ENCODE measurements around the gene OTOG. TPM values are rescaled to one million over a fixed set of nuclear protein-coding genes. Genes with fewer than 3 reads are reported as not detected.

The OTOG gene
- total RNA-seq, 2 experiments from 2014 or later: not detected

GRCh38 chr11:17510507-17511206 lies 36.4 kb upstream of the OTOG start:
- H3K4me3 Mint-ChIP-seq: no peak overlapping the region
- no peak overlapping the region for H3K27ac Mint-ChIP-seq
- H3K4me1 ChIP-seq (ENCODE audit: insufficient read depth, low read length): no peaks in the 10 kb centered on the region
- no peaks in the 10 kb centered on the region for H3K36me3 ChIP-seq (ENCODE audit: insufficient read depth, low read length)
- peaks cover 20% of the 10 kb centered on the region for H3K27me3 Mint-ChIP-seq
- H3K4me3 ChIP-seq (ENCODE audit: low read length): no peak overlapping the region
- ChIA-PET POLR2A (no interaction called here), CTCF (no interaction called here)
- intact Hi-C loops (cut with DNase I, micrococcal nuclease): no loop called here
- no peaks in the 10 kb centered on the region for H3K4me1 Mint-ChIP-seq (ENCODE audit: low read depth)
- ATAC-seq (ENCODE audit: poor library complexity) (no peak), DNase-seq (no peak)
- H3K9me3 ChIP-seq (ENCODE audit: control insufficient read depth in 1 of 2, insufficient read depth in 1 of 2, low read length in 2 of 2): no peaks in the 10 kb centered on the region
- H3K36me3 Mint-ChIP-seq (ENCODE audit: low read depth): no peaks in the 10 kb centered on the region
- no peak overlapping the region for H3K27ac ChIP-seq (ENCODE audit: low read depth in 1 of 2, low read length in 2 of 2)
- TF ChIP-seq CTCF (IDR thresholded peaks at IDR 0.05): no peak
- no peaks in the 10 kb centered on the region for H3K27me3 ChIP-seq (ENCODE audit: control insufficient read depth in 1 of 2, insufficient read depth in 2 of 2, low read length in 2 of 2)
- H3K9me3 Mint-ChIP-seq: no peaks in the 10 kb centered on the region

GRCh38 chr11:17511571-17511970 lies 35.5 kb upstream of the OTOG start:
- no peak overlapping the region for H3K4me3 ChIP-seq (ENCODE audit: low read length)
- TF ChIP-seq CTCF (IDR thresholded peaks at IDR 0.05): no peak
- no peak overlapping the region for H3K4me3 Mint-ChIP-seq
- peaks cover 18% of the 10 kb centered on the region for H3K27me3 Mint-ChIP-seq
- no peaks in the 10 kb centered on the region for H3K4me1 ChIP-seq (ENCODE audit: insufficient read depth, low read length)
- H3K27ac Mint-ChIP-seq: no peak overlapping the region
- DNase-seq: no peak
- no peaks in the 10 kb centered on the region for H3K36me3 ChIP-seq (ENCODE audit: insufficient read depth, low read length)
- H3K9me3 Mint-ChIP-seq: no peaks in the 10 kb centered on the region
- H3K36me3 Mint-ChIP-seq (ENCODE audit: low read depth): no peaks in the 10 kb centered on the region
- peaks cover 0 to 2% of the 10 kb centered on the region in 2 experiments for H3K27me3 ChIP-seq (ENCODE audit: control insufficient read depth in 1 of 2, insufficient read depth in 2 of 2, low read length in 2 of 2)
- CTCF ChIA-PET: interaction anchor here (0.6 kb wide), 1 partner anchor 310 kb away, joined by 3 read pairs; no protein-coding TSS in a partner anchor
- H3K9me3 ChIP-seq (ENCODE audit: control insufficient read depth in 1 of 2, insufficient read depth in 1 of 2, low read length in 2 of 2): no peaks in the 10 kb centered on the region
- H3K4me1 Mint-ChIP-seq (ENCODE audit: low read depth): no peaks in the 10 kb centered on the region
- intact Hi-C loops (cut with DNase I, micrococcal nuclease): no loop called here
- POLR2A ChIA-PET: no interaction called here
- no peak for ATAC-seq (ENCODE audit: poor library complexity)
- H3K27ac ChIP-seq (ENCODE audit: low read depth in 1 of 2, low read length in 2 of 2): no peak overlapping the region

GRCh38 chr11:17512101-17512500 lies 35.0 kb upstream of the OTOG start:
- POLR2A ChIA-PET: no interaction called here
- CTCF ChIA-PET: no interaction called here

More at GRCh38 chr11:17512101-17512500, 35.0 kb upstream of the OTOG start:
- H3K4me1 Mint-ChIP-seq (ENCODE audit: low read depth): no peaks in the 10 kb centered on the region
- H3K27me3 Mint-ChIP-seq: peaks cover 16% of the 10 kb centered on the region
- Histone ChIP-seq H3K36me3 (ENCODE audit: insufficient read depth, low read length) (no peaks in the 10 kb centered on the region), H3K27ac (ENCODE audit: low read depth in 1 of 2, low read length in 2 of 2) (no peak overlapping the region), H3K4me1 (ENCODE audit: insufficient read depth, low read length) (no peaks in the 10 kb centered on the region), H3K4me3 (ENCODE audit: low read length) (no peak overlapping the region), H3K9me3 (ENCODE audit: control insufficient read depth in 1 of 2, insufficient read depth in 1 of 2, low read length in 2 of 2) (no peaks in the 10 kb centered on the region), H3K27me3 (ENCODE audit: control insufficient read depth in 1 of 2, insufficient read depth in 2 of 2, low read length in 2 of 2) (peaks cover under 1 to 4% of the 10 kb centered on the region in 2 experiments)
- no peak overlapping the region for H3K27ac Mint-ChIP-seq
- intact Hi-C loops (cut with DNase I, micrococcal nuclease): no loop called here
- H3K36me3 Mint-ChIP-seq (ENCODE audit: low read depth): no peaks in the 10 kb centered on the region
- no peak for DNase-seq
- H3K9me3 Mint-ChIP-seq: no peaks in the 10 kb centered on the region
- TF ChIP-seq CTCF (IDR thresholded peaks at IDR 0.05): no peak
- ATAC-seq (ENCODE audit: poor library complexity): no peak
- H3K4me3 Mint-ChIP-seq: no peak overlapping the region
